ENCODE results near the gene LAMA3.

Gene LAMA3

GRCh38 chr18:23998018-23998417, 308.8 kb downstream of the LAMA3 start:
- DNase-seq (ENCODE audit: low read depth in 2 of 2): no peak

- DNase-seq (ENCODE audit: low read depth in 2 of 2): no peak
These were observed 309.6 kb downstream of the LAMA3 start for GRCh38 chr18:23998820-23999219.

GRCh38 chr18:24000613-24001490, 311.6 kb downstream of the LAMA3 start:
- DNase-seq (ENCODE audit: low read depth in 2 of 2): no peak

GRCh38 chr18:24002479-24002878, 313.2 kb downstream of the LAMA3 start:
- no peak for DNase-seq (ENCODE audit: low read depth in 2 of 2)

- DNase-seq (ENCODE audit: low read depth in 2 of 2): no peak
These were observed 314.0 kb downstream of the LAMA3 start for GRCh38 chr18:24003288-24003687.

GRCh38 chr18:24003903-24004640, 314.8 kb downstream of the LAMA3 start:
- DNase-seq (ENCODE audit: low read depth in 2 of 2): no peak

All from stimulated activated CD8-positive, alpha-beta memory T cell treated with anti-CD3 and anti-CD28 coated beads, Interleukin-7, amount 100 ng/mL, for 1 hour (primary cell).